HG03442 (cell line): Measurements from ENCODE around the gene METAP2.

Experiments
- ATAC-seq: cut with Tn5 transposase; IDR thresholded peaks from one replicate; pipeline ENCODE4 v1.9.1; 2021; ENCODE audit warnings: mild to moderate bottlenecking, moderate library complexity; ENCODE audit not compliant: unreplicated experiment

The METAP2 gene

GRCh38 chr12:95509300-95509699 is 35.3 kb downstream of the METAP2 start:
- no peak for ATAC-seq

GRCh38 chr12:95511977-95512376 is 38.0 kb downstream of the METAP2 start:
- ATAC-seq = no peak

- no peak for ATAC-seq
Observed at GRCh38 chr12:95513599-95513998, 39.6 kb downstream of the METAP2 start.

- ATAC-seq = no peak
Observed at GRCh38 chr12:95515197-95515596, 41.2 kb downstream of the METAP2 start.

GRCh38 chr12:95516757-95517156 is 42.8 kb downstream of the METAP2 start:
- no peak for ATAC-seq

GRCh38 chr12:95517246-95517645 is 43.3 kb downstream of the METAP2 start:
- ATAC-seq = no peak

GRCh38 chr12:95518944-95519343 is 45.0 kb downstream of the METAP2 start:
- no peak for ATAC-seq

- ATAC-seq = no peak
Observed at GRCh38 chr12:95520816-95521215, 46.9 kb downstream of the METAP2 start.

GRCh38 chr12:95522692-95523091 is 48.7 kb downstream of the METAP2 start:
- ATAC-seq = no peak

- ATAC-seq = no peak
Observed at GRCh38 chr12:95528431-95528830, 54.5 kb downstream of the METAP2 start.

- no peak for ATAC-seq
Observed at GRCh38 chr12:95529693-95530225, 55.8 kb downstream of the METAP2 start.

- no peak for ATAC-seq
Observed at GRCh38 chr12:95532851-95533250, 58.9 kb downstream of the METAP2 start.

GRCh38 chr12:95533985-95534384 is 60.0 kb downstream of the METAP2 start:
- no peak for ATAC-seq

GRCh38 chr12:95538006-95538405 is 64.1 kb downstream of the METAP2 start:
- ATAC-seq = no peak

GRCh38 chr12:95538656-95539055 is 64.7 kb downstream of the METAP2 start:
- no peak for ATAC-seq

- no peak for ATAC-seq
Observed at GRCh38 chr12:95541436-95541835, 67.5 kb downstream of the METAP2 start.

- no peak for ATAC-seq
Observed at GRCh38 chr12:95543305-95543704, 69.4 kb downstream of the METAP2 start.

GRCh38 chr12:95544756-95545155 is 70.8 kb downstream of the METAP2 start:
- no peak for ATAC-seq

GRCh38 chr12:95545303-95545702 is 71.4 kb downstream of the METAP2 start:
- no peak for ATAC-seq

GRCh38 chr12:95545731-95546490 is 72.0 kb downstream of the METAP2 start:
- no peak for ATAC-seq

GRCh38 chr12:95546491-95546813 is 72.5 kb downstream of the METAP2 start:
- ATAC-seq = no peak

GRCh38 chr12:95547522-95548055 is 73.6 kb downstream of the METAP2 start:
- no peak for ATAC-seq
